WERI-Rb-1 (cell line): ENCODE measurements around the gene KCNK2.

Experiments used
- DNase-seq: peaks from one replicate; pipeline ENCODE4 v3.0.0-alpha.2; 2020
- H3K27ac ChIP-seq: fragments of 250-450 bp; sonication (Bioruptor Pico); 2 replicates; pipeline ENCODE4 v1.5.1; 2020; ENCODE audit warnings: mild to moderate bottlenecking, moderate library complexity
- H3K27me3 ChIP-seq: fragments of 250-450 bp; sonication (Bioruptor Pico); 2 replicates; pipeline ENCODE4 v1.5.1; 2021; ENCODE audit warnings: mild to moderate bottlenecking, low read depth, moderate library complexity; ENCODE audit not compliant: insufficient read depth, severe bottlenecking
- H3K36me3 ChIP-seq: fragments of 250-450 bp; sonication (Bioruptor Pico); 2 replicates; pipeline ENCODE4 v1.5.1; 2020; ENCODE audit warnings: mild to moderate bottlenecking, moderate library complexity
- H3K4me3 ChIP-seq: 2 replicates; pipeline ENCODE4 v1.5.1; 2011; ENCODE audit warnings: low read depth, mild to moderate bottlenecking, control low read depth, low read length
- H3K9me3 ChIP-seq: fragments of 250-450 bp; sonication (Bioruptor Pico); 2 replicates; pipeline ENCODE4 v1.5.1; 2021; ENCODE audit warnings: mild to moderate bottlenecking, moderate library complexity; ENCODE audit not compliant: severe bottlenecking
- TF ChIP-seq, protein P1 (sequence below): IDR thresholded peaks from 2 replicates; pipeline ENCODE4 v1.5.1; 2011; ENCODE audit warnings: low read depth, mild to moderate bottlenecking, control low read depth, inconsistent platforms, low read length

Gene KCNK2, protein sequence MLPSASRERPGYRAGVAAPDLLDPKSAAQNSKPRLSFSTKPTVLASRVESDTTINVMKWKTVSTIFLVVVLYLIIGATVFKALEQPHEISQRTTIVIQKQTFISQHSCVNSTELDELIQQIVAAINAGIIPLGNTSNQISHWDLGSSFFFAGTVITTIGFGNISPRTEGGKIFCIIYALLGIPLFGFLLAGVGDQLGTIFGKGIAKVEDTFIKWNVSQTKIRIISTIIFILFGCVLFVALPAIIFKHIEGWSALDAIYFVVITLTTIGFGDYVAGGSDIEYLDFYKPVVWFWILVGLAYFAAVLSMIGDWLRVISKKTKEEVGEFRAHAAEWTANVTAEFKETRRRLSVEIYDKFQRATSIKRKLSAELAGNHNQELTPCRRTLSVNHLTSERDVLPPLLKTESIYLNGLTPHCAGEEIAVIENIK

DNA sequence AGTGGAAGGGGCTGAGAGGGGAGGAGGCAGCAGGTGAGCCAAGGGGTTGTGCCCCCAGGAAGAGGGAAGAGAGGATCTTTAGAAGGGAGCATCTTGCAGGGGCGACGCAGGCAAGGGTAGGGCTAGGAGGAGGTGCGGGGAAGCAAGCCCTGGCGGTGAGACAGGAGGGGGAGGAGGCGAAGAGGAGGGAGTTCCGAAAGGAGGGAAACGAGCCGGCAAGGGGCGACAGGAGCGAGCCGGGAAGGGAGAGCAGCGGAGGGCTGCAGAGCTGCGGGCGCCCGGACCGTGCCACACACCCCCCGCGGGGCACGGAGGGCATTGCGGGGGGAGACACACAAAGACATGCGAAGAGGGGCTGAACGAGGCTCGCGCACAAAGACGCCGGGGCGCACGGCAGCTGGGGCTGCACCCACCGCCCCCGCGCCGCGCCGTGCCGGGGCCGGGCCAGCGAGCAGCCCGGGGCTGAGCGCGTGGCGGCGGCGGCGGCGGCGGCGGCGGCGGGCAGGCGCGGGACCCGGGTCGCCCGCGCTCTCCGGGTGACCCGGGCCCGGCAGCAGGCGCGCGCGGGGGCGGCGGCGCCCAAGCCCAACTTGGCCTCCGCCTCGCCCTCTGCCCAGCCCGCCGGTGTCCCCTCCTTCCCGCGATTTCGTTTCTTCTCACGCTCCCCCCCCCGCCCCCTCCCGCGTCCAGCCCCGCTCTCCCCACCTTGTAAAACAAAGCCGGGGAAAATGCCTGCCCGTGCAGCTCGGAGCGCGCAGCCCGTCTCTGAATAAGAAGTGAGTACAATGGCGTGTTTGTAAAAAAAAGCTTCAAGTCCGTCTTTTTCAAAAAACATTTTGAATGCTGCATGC lies at the start of gene KCNK2:
Gene KCNK2, plus strand, starts transcription at position 206 of the 851 bp plus-strand sequence. CDS start 649 bp downstream, outside the sequence.
- no peak within 1 kb of the TSS; the same call in 1 of the 2 replicates for H3K27ac ChIP-seq
- no peaks in the 10 kb centered on the region for H3K27me3 ChIP-seq
- H3K9me3 ChIP-seq: no peaks in the 10 kb centered on the region
- DNase-seq: peak; percentile 51
- no peaks in the 10 kb centered on the region for H3K36me3 ChIP-seq
- TF ChIP-seq, protein P1, sequence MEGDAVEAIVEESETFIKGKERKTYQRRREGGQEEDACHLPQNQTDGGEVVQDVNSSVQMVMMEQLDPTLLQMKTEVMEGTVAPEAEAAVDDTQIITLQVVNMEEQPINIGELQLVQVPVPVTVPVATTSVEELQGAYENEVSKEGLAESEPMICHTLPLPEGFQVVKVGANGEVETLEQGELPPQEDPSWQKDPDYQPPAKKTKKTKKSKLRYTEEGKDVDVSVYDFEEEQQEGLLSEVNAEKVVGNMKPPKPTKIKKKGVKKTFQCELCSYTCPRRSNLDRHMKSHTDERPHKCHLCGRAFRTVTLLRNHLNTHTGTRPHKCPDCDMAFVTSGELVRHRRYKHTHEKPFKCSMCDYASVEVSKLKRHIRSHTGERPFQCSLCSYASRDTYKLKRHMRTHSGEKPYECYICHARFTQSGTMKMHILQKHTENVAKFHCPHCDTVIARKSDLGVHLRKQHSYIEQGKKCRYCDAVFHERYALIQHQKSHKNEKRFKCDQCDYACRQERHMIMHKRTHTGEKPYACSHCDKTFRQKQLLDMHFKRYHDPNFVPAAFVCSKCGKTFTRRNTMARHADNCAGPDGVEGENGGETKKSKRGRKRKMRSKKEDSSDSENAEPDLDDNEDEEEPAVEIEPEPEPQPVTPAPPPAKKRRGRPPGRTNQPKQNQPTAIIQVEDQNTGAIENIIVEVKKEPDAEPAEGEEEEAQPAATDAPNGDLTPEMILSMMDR: no peak
- H3K4me3 ChIP-seq: peak within 1 kb of the TSS; percentile 68

DNA sequence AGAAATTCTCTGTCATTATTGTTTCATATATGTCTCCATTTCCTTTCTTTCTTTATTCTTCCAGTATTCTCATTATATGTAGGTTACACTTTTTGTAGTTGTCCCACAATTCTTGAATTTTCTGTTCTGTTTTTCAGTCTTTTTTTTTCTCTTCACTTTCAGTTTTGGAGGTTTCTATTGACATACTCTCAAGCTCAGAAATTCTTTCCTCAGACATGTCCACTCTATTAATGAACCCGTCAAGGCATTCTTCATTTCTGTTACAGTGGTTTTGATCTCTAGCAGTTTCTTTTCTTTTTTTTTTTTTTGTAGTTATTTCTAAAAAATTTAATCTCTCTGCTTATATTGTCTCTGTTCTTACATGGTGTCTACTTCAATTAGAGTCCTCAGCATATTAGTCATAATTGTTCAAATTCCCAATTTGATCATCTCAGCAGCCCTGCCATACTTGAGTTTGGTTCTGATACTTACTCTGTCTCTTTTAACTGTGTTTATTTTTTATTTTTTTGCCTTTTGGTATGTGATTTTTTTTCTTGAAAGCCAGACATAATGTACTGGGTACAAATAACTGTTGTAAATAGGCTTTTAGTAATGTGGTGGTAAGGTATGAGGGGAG lies 49.5 kb upstream of the KCNK2 start:
- no peaks in the 10 kb centered on the region for H3K9me3 ChIP-seq
- H3K36me3 ChIP-seq: no peaks in the 10 kb centered on the region
- DNase-seq: no peak
- H3K27me3 ChIP-seq: no peaks in the 10 kb centered on the region
- H3K27ac ChIP-seq: no peak overlapping the region
- H3K4me3 ChIP-seq: no peak overlapping the region
- TF ChIP-seq, protein P1: no peak

DNA sequence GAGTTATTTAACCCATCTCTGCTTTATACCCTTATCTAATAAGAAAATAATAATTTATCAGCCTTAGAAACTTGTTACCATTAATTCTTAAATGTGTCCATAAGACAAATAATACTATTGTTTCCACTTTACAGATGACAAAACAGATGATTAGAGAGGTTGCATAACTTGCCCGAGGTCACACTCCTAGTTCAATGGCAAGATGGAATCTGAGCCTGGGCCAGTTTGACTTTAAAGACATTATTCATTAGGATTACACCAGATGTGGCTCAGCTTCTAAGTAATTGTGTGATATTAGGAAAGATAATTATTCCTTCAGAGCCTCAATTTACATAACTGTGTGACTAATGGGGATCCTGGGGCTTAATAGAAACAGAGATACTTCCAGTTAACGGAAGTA lies 42.3 kb upstream of the KCNK2 start:
- Histone ChIP-seq H3K27ac (no peak overlapping the region), H3K9me3 (no peaks in the 10 kb centered on the region), H3K36me3 (no peaks in the 10 kb centered on the region), H3K4me3 (no peak overlapping the region), H3K27me3 (no peaks in the 10 kb centered on the region)
- DNase-seq: no peak
- TF ChIP-seq, protein P1: no peak

DNA sequence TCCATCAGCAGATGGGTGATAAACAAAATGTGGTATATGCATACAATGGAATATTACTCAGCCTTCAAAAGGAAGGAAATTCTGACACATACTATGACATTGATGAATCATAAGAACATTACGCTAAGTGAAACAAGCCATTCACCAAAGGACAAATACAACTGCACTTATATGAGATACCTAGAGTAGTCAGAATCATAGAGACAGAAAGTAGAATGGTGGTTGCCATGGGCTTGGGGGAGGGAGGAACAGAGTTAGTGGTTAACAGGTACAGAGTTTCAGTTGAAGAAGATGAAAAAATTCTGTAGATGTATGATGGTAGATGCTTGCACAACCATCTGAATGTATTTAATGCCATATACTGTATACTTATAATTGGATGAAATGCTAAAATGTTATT lies 39.1 kb upstream of the KCNK2 start:
- Histone ChIP-seq H3K4me3 (no peak overlapping the region), H3K27ac (no peak overlapping the region), H3K9me3 (no peaks in the 10 kb centered on the region), H3K27me3 (no peaks in the 10 kb centered on the region), H3K36me3 (no peaks in the 10 kb centered on the region)
- TF ChIP-seq, protein P1: no peak
- DNase-seq: no peak

DNA sequence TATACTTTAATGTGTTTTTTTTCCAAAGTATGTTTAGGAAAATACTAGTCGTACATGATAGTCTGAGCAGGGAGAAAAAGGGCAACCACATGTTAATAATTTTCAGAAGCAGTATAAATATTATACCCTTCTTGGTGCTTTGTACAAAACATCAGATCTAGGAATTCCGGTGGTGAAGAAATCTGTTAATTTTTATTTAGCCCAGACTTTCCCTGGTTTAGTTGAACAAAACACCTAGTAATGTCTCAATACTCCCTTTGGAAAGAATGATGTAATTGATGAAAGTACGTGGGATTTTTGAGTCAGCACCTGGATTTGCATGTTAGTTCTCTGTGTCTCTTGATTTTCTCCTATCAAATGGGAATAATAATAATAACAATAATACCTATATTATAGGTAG lies 38.4 kb upstream of the KCNK2 start:
- no peak for DNase-seq
- Histone ChIP-seq H3K9me3 (no peaks in the 10 kb centered on the region), H3K4me3 (no peak overlapping the region), H3K36me3 (no peaks in the 10 kb centered on the region), H3K27ac (no peak overlapping the region), H3K27me3 (no peaks in the 10 kb centered on the region)
- TF ChIP-seq, protein P1: no peak
